SK-N-SH (cell line): ENCODE data around the gene CYP4F22.

Experiments
- CTCF ChIP-seq: fragments of 200-600 bp; sonication (generic); IDR thresholded peaks from 2 replicates; pipeline ENCODE4 v1.6.1; 2017; ENCODE audit warnings: antibody characterized with exemption, mild to moderate bottlenecking, moderate library complexity
- EP300 ChIP-seq, 2 experiments: IDR thresholded peaks; 2 replicates each; pipeline versions ENCODE4 v1.4.0 to v1.6.1; 2012; ENCODE audit warnings: borderline replicate concordance in 1 of 2, low read depth in 1 of 2, low read length in 1 of 2

- TF ChIP-seq CTCF (no peak), EP300 (IDR thresholded peaks at IDR 0.05; ENCODE audit: borderline replicate concordance in 1 of 2, low read depth in 1 of 2, low read length in 1 of 2) (no peak)
Observed at GRCh38 chr19:15471639-15472101, 36.7 kb upstream of the CYP4F22 start.
